Measurements from ENCODE around the gene APC. TPM values are rescaled to one million over a fixed set of nuclear protein-coding genes. Genes with fewer than 3 reads are reported as not detected.

Gene APC
- total and polyA plus RNA-seq, 10 of the 15 experiments (the other 5 are each of a cell fraction or from before 2014, with no cell fraction given), result 3.2 to 23.3 (median 13.8) TPM

GRCh38 chr5:112795944-112796678, 58.4 kb downstream of the APC start (continued):
- no peak for TF ChIP-seq BCL3 (IDR thresholded peaks at IDR 0.05; ENCODE audit: borderline replicate concordance, insufficient read depth, low read depth, low read length, poor library complexity, severe bottlenecking)

DNA sequence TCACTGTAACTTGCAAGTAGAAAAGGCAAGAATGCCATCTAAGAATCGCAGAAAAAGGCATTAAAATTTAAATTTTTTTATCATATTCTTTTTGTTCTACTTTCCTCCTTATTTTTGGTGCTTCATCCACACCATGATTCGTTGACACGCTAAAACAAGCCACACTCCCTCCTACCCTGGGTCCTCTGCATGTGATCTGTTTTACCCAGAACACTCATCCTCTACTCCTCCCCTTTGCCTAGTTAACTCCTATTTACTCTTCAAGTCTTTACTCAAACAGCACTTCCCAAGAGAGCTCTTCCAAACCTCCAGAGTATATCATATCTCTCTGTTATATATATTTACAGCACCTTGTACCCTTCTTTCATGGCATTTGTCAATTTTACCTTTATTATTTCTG, 62.0 kb downstream of the APC start:
- peaks cover 0 to 4% of the 10 kb centered on the region in 2 experiments; a peak in 1 of 4 replicates for H3K36me3 ChIP-seq (ENCODE audit: control insufficient read depth in 2 of 2, insufficient read depth in 2 of 2, low read length in 1 of 2)
- FAIRE-seq, result no peak
- ATAC-seq, result no peak
- H3K4me3 ChIP-seq, result no peak overlapping the region
- H3K79me2 ChIP-seq (ENCODE audit: control insufficient read depth, insufficient read depth, low read length), result no peaks in the 10 kb centered on the region
- no peak overlapping the region for H2AFZ ChIP-seq (ENCODE audit: control insufficient read depth, low read depth, low read length)
- no peaks in the 10 kb centered on the region for H3K9me3 ChIP-seq (replicated peaks; ENCODE audit: control insufficient read depth, insufficient read depth, low read length)
- WGBS (ENCODE audit: insufficient coverage, insufficient replicate concordance, low lambda C conversion rate, missing lambda C conversion rate), result 93% methylated on average over 3 of the region's 3 CpGs
- H3K27ac ChIP-seq (ENCODE audit: control insufficient read depth, insufficient read depth), result no peak overlapping the region
- SMC1A ChIA-PET (ENCODE audit: uncharacterized antibody, unreplicated experiment), result no interaction called here
- DNase-seq (ENCODE audit: low read depth, low spot score), result no peak
- H3K9ac ChIP-seq (ENCODE audit: control insufficient read depth, insufficient read depth, low read length), result no peak overlapping the region
- H4K20me1 ChIP-seq (ENCODE audit: control insufficient read depth, insufficient read depth), result no peaks in the 10 kb centered on the region
- CTCF ChIA-PET, result interaction anchor here (1.0 to 1.1 kb wide), 2 partner anchors 12 to 89 kb away, joined by 3 read pairs; no protein-coding TSS in a partner anchor
- no peaks in the 10 kb centered on the region for H3K27me3 ChIP-seq (replicated peaks in 1 of 2; ENCODE audit: control insufficient read depth in 2 of 2, insufficient read depth in 2 of 2, low read length in 1 of 2)
- H3K4me2 ChIP-seq (ENCODE audit: control insufficient read depth, insufficient read depth), result no peak overlapping the region
- RAD21 ChIA-PET (ENCODE audit: unreplicated experiment), result no interaction called here
- intact Hi-C loops (cut with micrococcal nuclease; ENCODE audit: unreplicated experiment), result no loop called here
- no TSS peak for BruUV-seq (replicated peaks)
- in situ Hi-C loops (cut with MboI), result no loop called here
- POLR2A ChIA-PET, result no interaction called here
- H3K4me1 ChIP-seq (ENCODE audit: control insufficient read depth, insufficient read depth, low read length), result no peaks in the 10 kb centered on the region
- TF ChIP-seq PML (IDR thresholded peaks at IDR 0.05; ENCODE audit: low read length) (no peak), HSF1 (IDR thresholded peaks at IDR 0.05; ENCODE audit: low read depth, low read length) (no peak), NR2C2 (IDR thresholded peaks at IDR 0.05; ENCODE audit: borderline replicate concordance, control insufficient read depth, insufficient read length, low read depth) (no peak), EP300 (IDR thresholded peaks at IDR 0.05; ENCODE audit: borderline replicate concordance in 1 of 2, control insufficient read depth in 1 of 2, low read depth in 2 of 2, low read length in 2 of 2) (no peak), BCLAF1 (IDR thresholded peaks at IDR 0.05) (no peak), MYB (IDR thresholded peaks at IDR 0.05; ENCODE audit: borderline replicate concordance, low read depth, low read length) (no peak), FOXK2 (IDR thresholded peaks at IDR 0.05) (no peak), SIX5 (IDR thresholded peaks at IDR 0.05; ENCODE audit: low read depth, low read length, severe bottlenecking) (no peak), STAT3 (IDR thresholded peaks at IDR 0.05; ENCODE audit: low read depth, low read length) (no peak)
- TF ChIP-seq, protein P1, sequence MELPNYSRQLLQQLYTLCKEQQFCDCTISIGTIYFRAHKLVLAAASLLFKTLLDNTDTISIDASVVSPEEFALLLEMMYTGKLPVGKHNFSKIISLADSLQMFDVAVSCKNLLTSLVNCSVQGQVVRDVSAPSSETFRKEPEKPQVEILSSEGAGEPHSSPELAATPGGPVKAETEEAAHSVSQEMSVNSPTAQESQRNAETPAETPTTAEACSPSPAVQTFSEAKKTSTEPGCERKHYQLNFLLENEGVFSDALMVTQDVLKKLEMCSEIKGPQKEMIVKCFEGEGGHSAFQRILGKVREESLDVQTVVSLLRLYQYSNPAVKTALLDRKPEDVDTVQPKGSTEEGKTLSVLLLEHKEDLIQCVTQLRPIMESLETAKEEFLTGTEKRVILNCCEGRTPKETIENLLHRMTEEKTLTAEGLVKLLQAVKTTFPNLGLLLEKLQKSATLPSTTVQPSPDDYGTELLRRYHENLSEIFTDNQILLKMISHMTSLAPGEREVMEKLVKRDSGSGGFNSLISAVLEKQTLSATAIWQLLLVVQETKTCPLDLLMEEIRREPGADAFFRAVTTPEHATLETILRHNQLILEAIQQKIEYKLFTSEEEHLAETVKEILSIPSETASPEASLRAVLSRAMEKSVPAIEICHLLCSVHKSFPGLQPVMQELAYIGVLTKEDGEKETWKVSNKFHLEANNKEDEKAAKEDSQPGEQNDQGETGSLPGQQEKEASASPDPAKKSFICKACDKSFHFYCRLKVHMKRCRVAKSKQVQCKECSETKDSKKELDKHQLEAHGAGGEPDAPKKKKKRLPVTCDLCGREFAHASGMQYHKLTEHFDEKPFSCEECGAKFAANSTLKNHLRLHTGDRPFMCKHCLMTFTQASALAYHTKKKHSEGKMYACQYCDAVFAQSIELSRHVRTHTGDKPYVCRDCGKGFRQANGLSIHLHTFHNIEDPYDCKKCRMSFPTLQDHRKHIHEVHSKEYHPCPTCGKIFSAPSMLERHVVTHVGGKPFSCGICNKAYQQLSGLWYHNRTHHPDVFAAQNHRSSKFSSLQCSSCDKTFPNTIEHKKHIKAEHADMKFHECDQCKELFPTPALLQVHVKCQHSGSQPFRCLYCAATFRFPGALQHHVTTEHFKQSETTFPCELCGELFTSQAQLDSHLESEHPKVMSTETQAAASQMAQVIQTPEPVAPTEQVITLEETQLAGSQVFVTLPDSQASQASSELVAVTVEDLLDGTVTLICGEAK (IDR thresholded peaks at IDR 0.05; ENCODE audit: borderline replicate concordance), result no peak

Data from GM12878 (cell line).